ENCODE measurements around the gene KDM3A. TPM values are rescaled to one million over a fixed set of nuclear protein-coding genes. Genes with fewer than 3 reads are reported as not detected.

The KDM3A gene
- polyA plus RNA-seq, 1 donor from 2014 or later = 51.2 TPM

DNA sequence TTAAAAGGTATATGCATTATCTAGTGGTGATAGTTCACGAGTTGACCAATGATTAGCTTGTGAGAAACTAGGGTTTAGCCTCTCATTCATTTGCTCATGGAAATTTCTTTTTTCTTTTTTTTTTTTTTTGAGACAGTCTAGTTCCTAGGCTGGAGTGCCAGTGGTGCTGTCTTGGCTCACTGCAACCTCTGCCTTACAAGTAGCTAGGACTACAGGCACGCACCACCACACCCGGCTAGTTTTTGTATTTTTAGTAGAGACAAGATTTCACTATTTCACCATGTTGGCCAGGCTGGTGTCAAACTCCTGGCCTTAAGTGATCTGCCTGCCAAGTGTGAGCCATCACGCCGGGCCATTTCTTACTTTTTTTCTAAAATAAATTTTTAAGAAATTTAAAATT, 14.0 kb downstream of the KDM3A start:
- no peak overlapping the region for H3K9ac ChIP-seq (ENCODE audit: low read length)
- H2AFZ ChIP-seq (ENCODE audit: low read depth, low read length) = no peak overlapping the region
- peaks cover 26% of the 10 kb centered on the region for H3K36me3 ChIP-seq (ENCODE audit: insufficient read depth, low read length)
- H3K4me3 ChIP-seq (ENCODE audit: low read length) = no peak overlapping the region
- H3K27ac ChIP-seq (ENCODE audit: low read length) = no peak overlapping the region
- peaks cover 9% of the 10 kb centered on the region for H3K79me2 ChIP-seq (replicated peaks; ENCODE audit: insufficient read depth, low read length)
- H3K9me2 ChIP-seq (ENCODE audit: insufficient read depth, low read length) = no peaks in the 10 kb centered on the region
- H3K9me3 ChIP-seq (ENCODE audit: low read length) = peaks cover 3% of the 10 kb centered on the region
- H4K20me1 ChIP-seq (ENCODE audit: insufficient read depth) = no peaks in the 10 kb centered on the region
- no peaks in the 10 kb centered on the region for H3K27me3 ChIP-seq (ENCODE audit: insufficient read depth, low read depth, low read length)
- H3F3A ChIP-seq (ENCODE audit: insufficient read depth, low read length, poor library complexity, severe bottlenecking) = no peaks in the 10 kb centered on the region
- no peak overlapping the region for H3K4me2 ChIP-seq (ENCODE audit: low read length)
- no peak for TF ChIP-seq TAF1 (IDR thresholded peaks at IDR 0.05; ENCODE audit: low read depth)
- TF ChIP-seq, protein P1, sequence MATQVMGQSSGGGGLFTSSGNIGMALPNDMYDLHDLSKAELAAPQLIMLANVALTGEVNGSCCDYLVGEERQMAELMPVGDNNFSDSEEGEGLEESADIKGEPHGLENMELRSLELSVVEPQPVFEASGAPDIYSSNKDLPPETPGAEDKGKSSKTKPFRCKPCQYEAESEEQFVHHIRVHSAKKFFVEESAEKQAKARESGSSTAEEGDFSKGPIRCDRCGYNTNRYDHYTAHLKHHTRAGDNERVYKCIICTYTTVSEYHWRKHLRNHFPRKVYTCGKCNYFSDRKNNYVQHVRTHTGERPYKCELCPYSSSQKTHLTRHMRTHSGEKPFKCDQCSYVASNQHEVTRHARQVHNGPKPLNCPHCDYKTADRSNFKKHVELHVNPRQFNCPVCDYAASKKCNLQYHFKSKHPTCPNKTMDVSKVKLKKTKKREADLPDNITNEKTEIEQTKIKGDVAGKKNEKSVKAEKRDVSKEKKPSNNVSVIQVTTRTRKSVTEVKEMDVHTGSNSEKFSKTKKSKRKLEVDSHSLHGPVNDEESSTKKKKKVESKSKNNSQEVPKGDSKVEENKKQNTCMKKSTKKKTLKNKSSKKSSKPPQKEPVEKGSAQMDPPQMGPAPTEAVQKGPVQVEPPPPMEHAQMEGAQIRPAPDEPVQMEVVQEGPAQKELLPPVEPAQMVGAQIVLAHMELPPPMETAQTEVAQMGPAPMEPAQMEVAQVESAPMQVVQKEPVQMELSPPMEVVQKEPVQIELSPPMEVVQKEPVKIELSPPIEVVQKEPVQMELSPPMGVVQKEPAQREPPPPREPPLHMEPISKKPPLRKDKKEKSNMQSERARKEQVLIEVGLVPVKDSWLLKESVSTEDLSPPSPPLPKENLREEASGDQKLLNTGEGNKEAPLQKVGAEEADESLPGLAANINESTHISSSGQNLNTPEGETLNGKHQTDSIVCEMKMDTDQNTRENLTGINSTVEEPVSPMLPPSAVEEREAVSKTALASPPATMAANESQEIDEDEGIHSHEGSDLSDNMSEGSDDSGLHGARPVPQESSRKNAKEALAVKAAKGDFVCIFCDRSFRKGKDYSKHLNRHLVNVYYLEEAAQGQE (IDR thresholded peaks at IDR 0.05; ENCODE audit: borderline replicate concordance) = no peak
- TF ChIP-seq POLR2AphosphoS5 (IDR thresholded peaks at IDR 0.05) = no peak
- TF ChIP-seq EP300 (conservative IDR thresholded peaks at IDR 0.05; ENCODE audit: poor library complexity, severe bottlenecking) = no peak
- TF ChIP-seq MXI1 (conservative IDR thresholded peaks at IDR 0.05; ENCODE audit: poor library complexity, severe bottlenecking) = no peak
- TF ChIP-seq, protein P2, sequence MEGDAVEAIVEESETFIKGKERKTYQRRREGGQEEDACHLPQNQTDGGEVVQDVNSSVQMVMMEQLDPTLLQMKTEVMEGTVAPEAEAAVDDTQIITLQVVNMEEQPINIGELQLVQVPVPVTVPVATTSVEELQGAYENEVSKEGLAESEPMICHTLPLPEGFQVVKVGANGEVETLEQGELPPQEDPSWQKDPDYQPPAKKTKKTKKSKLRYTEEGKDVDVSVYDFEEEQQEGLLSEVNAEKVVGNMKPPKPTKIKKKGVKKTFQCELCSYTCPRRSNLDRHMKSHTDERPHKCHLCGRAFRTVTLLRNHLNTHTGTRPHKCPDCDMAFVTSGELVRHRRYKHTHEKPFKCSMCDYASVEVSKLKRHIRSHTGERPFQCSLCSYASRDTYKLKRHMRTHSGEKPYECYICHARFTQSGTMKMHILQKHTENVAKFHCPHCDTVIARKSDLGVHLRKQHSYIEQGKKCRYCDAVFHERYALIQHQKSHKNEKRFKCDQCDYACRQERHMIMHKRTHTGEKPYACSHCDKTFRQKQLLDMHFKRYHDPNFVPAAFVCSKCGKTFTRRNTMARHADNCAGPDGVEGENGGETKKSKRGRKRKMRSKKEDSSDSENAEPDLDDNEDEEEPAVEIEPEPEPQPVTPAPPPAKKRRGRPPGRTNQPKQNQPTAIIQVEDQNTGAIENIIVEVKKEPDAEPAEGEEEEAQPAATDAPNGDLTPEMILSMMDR (IDR thresholded peaks at IDR 0.05; ENCODE audit: poor library complexity, severe bottlenecking) = no peak
- no peak for TF ChIP-seq SMC3 (conservative IDR thresholded peaks at IDR 0.05; ENCODE audit: poor library complexity)
- TF ChIP-seq EZH2 (IDR thresholded peaks at IDR 0.05; ENCODE audit: borderline replicate concordance, insufficient read depth, low read length, poor library complexity, severe bottlenecking) = no peak
- TF ChIP-seq RAD21 (conservative IDR thresholded peaks at IDR 0.05) = no peak

DNA sequence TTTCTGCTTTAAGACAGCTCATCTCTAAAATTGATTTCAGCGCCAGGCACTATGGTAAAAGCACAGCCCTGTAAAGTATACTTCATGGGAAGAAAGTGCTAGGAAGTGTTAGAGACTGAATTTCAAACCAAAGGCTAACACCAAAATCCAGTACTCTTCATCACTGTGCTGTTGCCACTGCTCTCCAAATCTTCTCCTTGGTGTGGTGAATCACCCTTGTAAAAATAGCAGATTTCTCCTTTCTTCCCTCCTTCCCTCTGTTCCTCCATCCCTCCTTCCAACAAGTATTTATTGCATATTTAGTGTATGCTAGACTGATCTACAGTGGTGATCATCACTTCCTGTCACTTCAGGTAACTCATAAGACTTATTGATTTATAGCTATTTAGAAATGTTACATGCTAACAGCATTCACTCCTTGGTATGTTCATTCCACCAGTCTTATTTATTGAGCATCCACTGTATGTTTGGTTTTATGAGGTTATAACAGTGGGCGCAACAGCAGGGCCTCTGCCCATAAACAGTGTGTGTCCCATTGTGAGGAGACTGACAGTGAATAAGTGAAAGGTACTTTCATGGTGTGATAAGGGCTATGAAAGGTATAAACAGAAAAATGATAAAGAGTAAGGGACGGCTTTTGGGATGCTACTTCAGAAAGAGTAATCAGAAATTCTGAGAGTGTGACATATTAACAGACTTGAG, 20.0 kb downstream of the KDM3A start:
- Histone ChIP-seq H3F3A (ENCODE audit: insufficient read depth, low read length, poor library complexity, severe bottlenecking) (no peaks in the 10 kb centered on the region), H3K9me2 (ENCODE audit: insufficient read depth, low read length) (no peaks in the 10 kb centered on the region), H3K9ac (ENCODE audit: low read length) (no peak overlapping the region), H4K20me1 (ENCODE audit: insufficient read depth) (no peaks in the 10 kb centered on the region), H3K79me2 (replicated peaks; ENCODE audit: insufficient read depth, low read length) (peaks cover 3% of the 10 kb centered on the region), H3K36me3 (ENCODE audit: insufficient read depth, low read length) (peaks cover 13% of the 10 kb centered on the region), H3K4me3 (ENCODE audit: low read length) (no peak overlapping the region), H3K9me3 (ENCODE audit: low read length) (no peaks in the 10 kb centered on the region), H3K27ac (ENCODE audit: low read length) (no peak overlapping the region), H2AFZ (ENCODE audit: low read depth, low read length) (no peak overlapping the region), H3K4me2 (ENCODE audit: low read length) (no peak overlapping the region), H3K27me3 (ENCODE audit: insufficient read depth, low read depth, low read length) (no peaks in the 10 kb centered on the region)
- TF ChIP-seq MXI1 (conservative IDR thresholded peaks at IDR 0.05; ENCODE audit: poor library complexity, severe bottlenecking) (no peak), EP300 (conservative IDR thresholded peaks at IDR 0.05; ENCODE audit: poor library complexity, severe bottlenecking) (no peak), EZH2 (IDR thresholded peaks at IDR 0.05; ENCODE audit: borderline replicate concordance, insufficient read depth, low read length, poor library complexity, severe bottlenecking) (no peak)
- TF ChIP-seq, protein P1 (IDR thresholded peaks at IDR 0.05; ENCODE audit: borderline replicate concordance) = no peak
